ENCODE measurements around the gene TRIO. TPM values are rescaled to one million over a fixed set of nuclear protein-coding genes. Genes with fewer than 3 reads are reported as not detected.

The TRIO gene
- polyA plus RNA-seq, 3 donors: 1.7 to 45.8 (median 2.1) TPM

DNA sequence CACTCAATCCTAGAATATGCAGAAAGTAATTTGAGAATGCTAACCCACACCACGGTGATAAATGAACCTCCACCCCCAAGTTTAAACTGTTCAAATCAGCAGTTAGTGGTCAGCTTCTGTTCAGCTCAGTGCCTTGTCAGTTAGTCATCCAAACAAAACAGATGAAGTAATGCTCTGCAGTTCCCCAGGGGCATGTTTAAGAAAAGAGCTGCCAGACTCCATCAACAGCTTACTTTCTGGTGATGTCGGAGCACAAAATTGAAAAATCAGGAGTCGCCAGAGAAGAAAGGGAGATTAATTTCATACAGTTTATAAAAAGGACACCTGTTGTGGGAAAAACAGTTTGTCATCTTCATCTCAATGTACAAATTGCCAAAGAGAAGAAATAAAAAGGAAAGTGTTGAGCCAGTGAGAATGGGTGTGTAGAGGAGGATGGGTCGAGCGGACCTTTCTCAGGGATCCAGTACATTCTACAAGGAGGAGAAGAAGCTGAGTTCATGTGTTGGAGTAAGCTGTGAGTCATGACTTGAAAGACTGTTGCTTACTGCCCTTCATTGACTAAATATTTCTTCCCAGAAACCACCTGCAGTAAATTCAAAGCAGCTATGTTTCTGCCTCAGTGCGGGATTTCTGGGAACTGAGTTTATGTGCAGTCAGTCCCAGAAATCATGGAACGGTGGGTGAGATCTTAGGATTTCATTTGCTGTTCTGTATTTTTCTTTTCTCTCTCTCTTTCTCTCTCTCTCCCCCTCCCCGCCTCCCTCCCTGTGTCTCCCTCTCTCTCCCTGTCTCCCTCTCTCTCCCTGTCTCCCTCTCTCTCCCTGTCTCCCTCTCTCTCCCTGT lies 13.7 kb downstream of the TRIO start:
- no peaks in the 10 kb centered on the region for H3K9me3 Mint-ChIP-seq
- H3K4me3 Mint-ChIP-seq: no peak overlapping the region
- intact Hi-C loops (cut with micrococcal nuclease): loop anchor here in 1 of 2 donors (10.0 kb wide), 1 partner anchor 98 kb away; no protein-coding TSS in a partner anchor
- Histone ChIP-seq H3K79me2 (ENCODE audit: insufficient read depth, low read length) (peaks cover 96% of the 10 kb centered on the region), H2AFZ (ENCODE audit: insufficient read depth, low read depth, low read length, poor library complexity, severe bottlenecking) (no peak overlapping the region), H3K4me2 (replicated peaks; ENCODE audit: extremely low read depth, low read length, poor library complexity, severe bottlenecking) (no peak overlapping the region), H3K9me3 (replicated peaks in 1 of 2; ENCODE audit: control insufficient read depth in 1 of 2, insufficient read depth in 1 of 2, low read length in 2 of 2) (no peaks in the 10 kb centered on the region), H3K4me1 (ENCODE audit: control insufficient read depth in 1 of 2, insufficient read depth in 2 of 2, low read length in 2 of 2) (peaks cover 39 to 42% of the 10 kb centered on the region in 2 donors), H3K27me3 (ENCODE audit: control insufficient read depth in 2 of 2, insufficient read depth in 2 of 2, low read length in 2 of 2) (no peaks in the 10 kb centered on the region), H3K36me3 (replicated peaks in 1 of 2; ENCODE audit: control insufficient read depth in 1 of 2, insufficient read depth in 2 of 2, low read length in 2 of 2) (no peaks in the 10 kb centered on the region), H3K4me3 (replicated peaks in 1 of 3; ENCODE audit: low read depth in 2 of 3, low read length in 3 of 3) (no peak overlapping the region), H3K9ac (ENCODE audit: insufficient read depth, low read length, poor library complexity, severe bottlenecking) (no peak overlapping the region), H3K27ac (ENCODE audit: low read depth in 1 of 2, low read length in 2 of 2) (peak overlapping the region in 1 of 2 donors; percentile 38), H4K20me1 (ENCODE audit: insufficient read depth, low read length) (peaks cover 96% of the 10 kb centered on the region)
- WGBS (ENCODE audit: insufficient coverage): 0% methylated on average over 1 of the region's 8 CpGs
- peaks cover 6% of the 10 kb centered on the region in 2 donors for H3K36me3 Mint-ChIP-seq
- TF ChIP-seq CTCF (IDR thresholded peaks at IDR 0.05): no peak
- no peak overlapping the region for H3K27ac Mint-ChIP-seq
- H3K27me3 Mint-ChIP-seq (ENCODE audit: low read depth in 3 of 3): no peaks in the 10 kb centered on the region
- peaks cover 14% of the 10 kb centered on the region for H3K4me1 Mint-ChIP-seq
- DNase-seq: peak in 2 of 3 donors; percentile 27 to 47

GRCh38 chr5:14157493-14157782 lies 14.3 kb downstream of the TRIO start:
- Histone ChIP-seq H3K4me3 (replicated peaks in 1 of 3; ENCODE audit: low read depth in 2 of 3, low read length in 3 of 3) (no peak overlapping the region), H2AFZ (ENCODE audit: insufficient read depth, low read depth, low read length, poor library complexity, severe bottlenecking) (no peak overlapping the region), H3K27me3 (ENCODE audit: control insufficient read depth in 2 of 2, insufficient read depth in 2 of 2, low read length in 2 of 2) (no peaks in the 10 kb centered on the region), H4K20me1 (ENCODE audit: insufficient read depth, low read length) (peaks cover 96% of the 10 kb centered on the region), H3K79me2 (ENCODE audit: insufficient read depth, low read length) (peaks cover 97% of the 10 kb centered on the region), H3K27ac (ENCODE audit: low read depth in 1 of 2, low read length in 2 of 2) (no peak overlapping the region), H3K36me3 (replicated peaks in 1 of 2; ENCODE audit: control insufficient read depth in 1 of 2, insufficient read depth in 2 of 2, low read length in 2 of 2) (no peaks in the 10 kb centered on the region), H3K9ac (ENCODE audit: insufficient read depth, low read length, poor library complexity, severe bottlenecking) (no peak overlapping the region), H3K4me2 (replicated peaks; ENCODE audit: extremely low read depth, low read length, poor library complexity, severe bottlenecking) (no peak overlapping the region), H3K9me3 (replicated peaks in 1 of 2; ENCODE audit: control insufficient read depth in 1 of 2, insufficient read depth in 1 of 2, low read length in 2 of 2) (no peaks in the 10 kb centered on the region), H3K4me1 (ENCODE audit: control insufficient read depth in 1 of 2, insufficient read depth in 2 of 2, low read length in 2 of 2) (peaks cover 39 to 42% of the 10 kb centered on the region in 2 donors)
- Mint-ChIP-seq H3K27ac (peak overlapping the region in 2 of 7 donors; percentile 50 to 65), H3K27me3 (ENCODE audit: low read depth in 3 of 3) (no peaks in the 10 kb centered on the region), H3K36me3 (peaks cover 5 to 6% of the 10 kb centered on the region in 2 donors), H3K4me1 (peaks cover 13% of the 10 kb centered on the region), H3K9me3 (no peaks in the 10 kb centered on the region), H3K4me3 (no peak overlapping the region)
- TF ChIP-seq CTCF (IDR thresholded peaks at IDR 0.05): no peak
- DNase-seq: no peak
- WGBS (ENCODE audit: insufficient coverage): 92% methylated on average over 3 of the region's 3 CpGs
- intact Hi-C loops (cut with micrococcal nuclease): loop anchor here in 1 of 2 donors (10.0 kb wide), 1 partner anchor 97 kb away; no protein-coding TSS in a partner anchor

All from CD14-positive monocyte (primary cell).